CD4-positive, alpha-beta T cell treated with Interleukin-6 at 100 ng/mL for 8 hours (primary cell): ENCODE results near the gene KDM6A.
"Not testable (repeated sequence)": the region's sequence is repeated elsewhere in the genome, so short reads cannot be mapped to it uniquely, and the experiment has no call there.

Source experiments
- DNase-seq: peaks from one replicate; pipeline ENCODE4 v3.0.0-alpha.2; 2020; ENCODE audit warnings: mixed read lengths, low spot score

The KDM6A gene

DNA sequence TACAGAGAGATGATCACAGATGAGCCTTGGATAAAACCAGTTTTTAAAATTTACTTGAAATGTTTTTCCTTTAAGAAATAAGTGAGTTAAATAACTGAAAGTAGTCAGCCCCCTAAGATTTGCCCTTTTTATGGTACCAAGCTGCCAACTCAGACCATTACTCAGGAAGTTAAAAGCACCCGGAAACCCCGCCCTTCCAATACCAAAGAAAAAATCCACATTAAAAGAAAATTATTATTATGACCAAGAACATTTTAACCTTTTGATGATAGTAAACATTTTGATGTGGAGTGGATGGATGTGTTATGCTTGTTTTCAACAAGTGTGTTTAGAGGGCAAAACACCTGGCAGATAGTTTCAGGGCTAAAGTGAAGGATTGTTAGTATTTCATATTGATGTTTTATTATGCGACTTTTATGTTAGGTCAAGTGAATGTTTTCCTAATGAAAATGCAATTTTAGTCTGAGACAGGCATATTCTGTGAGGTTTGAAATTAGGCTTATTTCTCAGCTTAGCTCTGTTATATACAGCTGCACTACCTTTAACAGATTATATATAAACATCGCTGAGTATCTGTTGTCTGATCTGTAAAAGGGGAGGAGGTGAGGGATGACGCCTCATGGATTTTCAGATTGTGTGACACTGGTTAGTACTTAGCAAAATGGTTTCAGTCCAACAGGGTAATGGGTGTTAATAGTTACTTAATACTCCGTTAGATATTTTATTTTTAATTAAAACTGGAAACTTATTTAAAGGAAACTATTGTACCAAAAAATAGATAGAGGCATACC, 89.0 kb downstream of the KDM6A start:
- no peak for DNase-seq

DNA sequence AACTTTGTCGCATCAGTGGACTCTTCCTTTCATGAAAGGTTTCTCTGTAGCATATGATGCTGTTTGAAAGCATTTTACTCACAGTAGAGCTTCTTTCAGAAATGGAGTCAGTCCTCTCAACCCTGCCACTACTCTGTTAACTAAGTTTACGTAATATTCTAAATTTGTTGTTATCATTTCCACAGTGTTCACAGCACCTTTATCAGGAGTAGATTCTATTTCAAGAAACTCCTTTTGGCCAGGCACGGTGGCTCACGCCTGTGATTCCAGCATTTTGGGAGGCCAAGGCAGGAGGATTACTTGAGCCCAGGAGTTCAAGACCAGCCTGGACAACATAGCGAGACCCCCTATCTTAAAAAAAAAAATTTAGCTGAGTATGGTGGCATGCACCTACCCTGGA, 90.0 kb downstream of the KDM6A start:
- no peak for DNase-seq

DNA sequence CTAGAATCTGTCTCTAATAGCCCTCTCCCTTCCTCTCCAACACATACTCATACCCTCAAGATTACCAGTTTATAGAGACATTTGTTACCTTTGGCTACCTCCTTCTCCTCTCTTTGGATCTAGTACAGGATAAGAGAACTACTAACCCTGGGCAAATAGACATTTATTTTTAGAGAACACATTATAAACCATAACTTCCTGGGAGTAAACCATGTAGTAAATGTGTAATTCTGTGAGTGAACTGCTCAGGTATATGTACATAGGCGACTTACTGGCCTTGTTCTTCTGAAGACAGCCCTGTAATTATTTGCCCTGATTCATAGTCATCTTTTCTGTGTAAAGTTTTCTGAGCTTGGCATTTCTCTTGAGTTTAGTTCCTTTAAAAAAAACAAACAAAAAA, 94.2 kb downstream of the KDM6A start:
- DNase-seq = no peak

DNA sequence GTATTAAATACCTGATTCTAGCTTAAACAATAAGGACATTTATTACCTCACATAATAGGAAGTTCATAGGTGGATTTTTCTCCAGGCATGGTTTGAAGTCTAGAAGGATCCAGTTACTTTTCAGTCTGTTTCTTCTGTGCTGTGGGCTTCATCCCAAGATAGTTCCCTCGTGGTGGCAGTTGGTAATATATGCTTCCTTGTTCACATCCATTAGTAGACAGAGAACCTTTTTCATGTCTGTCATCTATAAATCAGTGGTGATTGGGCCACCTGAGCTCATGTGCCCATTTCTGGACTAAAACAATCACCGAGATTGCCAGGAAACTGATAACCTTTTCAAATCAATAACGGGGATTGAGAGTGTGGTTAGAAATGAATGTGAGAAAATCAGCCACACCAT, 97.7 kb downstream of the KDM6A start:
- DNase-seq = no peak

DNA sequence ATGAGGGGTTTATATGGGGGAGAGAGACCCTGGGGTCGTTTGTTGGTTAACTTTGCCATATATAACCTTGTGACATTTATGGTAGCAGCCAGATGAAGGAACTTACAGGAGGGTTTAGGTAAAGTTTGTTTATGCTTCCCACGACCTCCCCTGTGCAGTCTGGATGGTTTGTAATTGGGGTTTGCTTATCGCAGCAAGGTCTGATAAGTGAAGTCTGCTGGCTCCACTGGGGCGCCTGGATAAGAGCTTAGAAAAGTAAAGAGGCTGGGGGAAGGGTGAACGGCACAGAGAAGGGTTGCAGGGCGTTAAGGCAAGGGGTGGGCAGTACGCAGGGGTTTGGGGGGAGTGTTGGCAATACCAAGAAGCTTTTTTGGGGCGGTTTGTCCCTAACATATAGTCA, 98.7 kb downstream of the KDM6A start:
- DNase-seq = no peak

DNA sequence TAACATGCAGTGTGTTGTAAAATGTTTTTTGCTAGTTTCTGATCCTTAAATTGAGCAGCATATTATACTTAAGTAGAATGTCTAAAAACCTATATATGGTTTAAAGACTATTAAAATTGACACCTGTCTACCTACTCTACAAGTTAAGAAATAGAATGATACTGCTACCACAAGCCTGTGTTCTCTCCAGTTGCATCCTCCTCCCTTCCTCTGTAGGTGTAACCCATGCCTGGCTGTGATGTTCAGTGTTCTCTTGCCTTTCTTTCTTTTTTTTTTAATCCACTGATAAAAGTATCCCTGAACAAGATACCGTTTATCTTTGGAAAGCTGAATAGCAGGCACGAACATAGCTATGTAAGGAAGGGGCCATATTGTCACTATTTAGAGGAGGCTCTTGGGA, 99.1 kb downstream of the KDM6A start:
- no peak for DNase-seq

DNA sequence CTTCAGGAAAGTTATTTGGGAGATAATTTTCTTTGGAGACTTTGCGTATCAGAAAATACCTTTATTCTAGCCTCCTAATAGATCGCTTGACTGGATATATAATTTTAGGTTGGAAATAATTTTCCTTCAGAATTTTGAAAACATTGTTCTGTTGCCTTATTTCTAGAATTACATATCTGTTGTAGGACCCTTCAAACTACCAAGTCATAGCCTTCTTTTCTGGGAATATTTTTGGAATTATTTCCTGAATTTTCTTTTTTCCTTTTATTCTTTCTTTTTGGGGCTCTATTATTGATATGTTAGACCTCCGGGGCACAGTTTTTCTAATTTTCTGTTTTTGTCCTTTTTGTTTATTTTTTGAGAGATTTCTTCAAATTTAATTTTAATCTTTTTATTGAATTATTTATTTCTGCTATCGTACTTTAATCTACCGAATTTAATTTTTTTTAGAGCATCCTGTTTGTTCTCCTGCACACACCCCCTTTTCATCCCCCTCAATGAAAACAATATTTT, 100.5 kb downstream of the KDM6A start:
- no peak for DNase-seq

DNA sequence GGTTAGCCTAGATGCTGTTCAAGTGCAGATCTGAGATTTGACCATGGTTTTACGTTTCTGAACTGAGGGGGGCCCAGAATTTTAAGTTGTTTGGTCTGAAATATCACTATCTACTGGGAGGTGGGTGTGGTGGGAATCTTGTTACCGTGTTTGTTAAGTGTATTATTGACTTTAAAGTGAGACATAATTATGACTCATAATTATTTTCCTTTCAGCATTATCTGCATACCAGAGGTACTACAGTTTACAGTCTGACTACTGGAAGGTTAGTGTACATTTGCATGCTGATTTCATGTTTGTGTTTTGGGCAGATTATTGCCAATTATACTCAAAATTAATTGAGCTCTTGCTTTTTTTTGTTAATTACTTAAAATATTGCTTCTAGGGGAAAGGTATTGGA, 101.5 kb downstream of the KDM6A start:
- no peak for DNase-seq

DNA sequence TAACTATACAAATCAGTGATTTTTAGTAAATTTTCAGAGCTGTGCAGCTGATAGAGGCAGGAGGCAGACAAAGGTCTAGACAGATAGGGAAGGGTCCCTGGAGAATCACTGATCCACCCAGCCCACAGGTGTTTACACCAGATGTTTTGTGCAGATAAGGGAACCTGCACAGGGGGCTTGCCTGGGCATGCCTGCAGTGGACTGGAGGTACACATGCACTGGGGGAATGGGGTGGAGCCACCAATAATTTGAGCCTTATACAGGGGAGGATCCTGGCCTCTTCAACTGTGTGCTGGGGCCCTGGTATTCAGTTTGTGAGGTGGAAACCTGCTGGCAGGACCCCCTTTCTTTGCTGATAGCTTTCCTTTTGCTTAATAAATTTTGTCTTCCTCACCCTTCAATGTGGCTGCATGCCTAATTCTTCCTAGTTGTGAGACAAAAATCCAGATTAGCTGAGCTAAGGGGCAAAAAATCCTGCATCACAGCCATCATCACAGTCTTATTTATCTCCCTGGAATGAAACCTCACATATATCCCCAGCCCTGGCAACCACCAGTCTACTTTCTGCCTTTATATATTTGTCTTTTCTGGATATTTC, 102.8 kb downstream of the KDM6A start:
- no peak for DNase-seq

DNA sequence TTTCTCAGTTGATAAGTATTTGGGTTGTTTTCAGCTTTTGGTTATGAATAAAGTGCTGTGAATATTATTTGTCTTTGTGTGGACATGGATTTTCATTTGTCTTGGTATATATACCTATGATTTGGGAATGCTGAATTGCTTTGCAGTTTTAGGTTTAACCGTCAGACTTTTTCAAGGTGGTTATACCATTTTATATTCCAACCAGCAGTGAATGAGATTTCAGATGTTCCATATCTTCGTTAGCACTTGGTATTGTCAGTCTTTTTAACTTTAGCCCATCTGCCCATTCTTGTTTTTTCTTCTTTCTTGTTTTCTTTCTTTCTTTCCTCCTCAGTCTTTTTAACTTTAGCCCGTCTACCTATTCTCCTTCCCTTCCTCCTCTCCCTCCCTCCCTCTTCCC, 106.0 kb downstream of the KDM6A start:
- no peak for DNase-seq

DNA sequence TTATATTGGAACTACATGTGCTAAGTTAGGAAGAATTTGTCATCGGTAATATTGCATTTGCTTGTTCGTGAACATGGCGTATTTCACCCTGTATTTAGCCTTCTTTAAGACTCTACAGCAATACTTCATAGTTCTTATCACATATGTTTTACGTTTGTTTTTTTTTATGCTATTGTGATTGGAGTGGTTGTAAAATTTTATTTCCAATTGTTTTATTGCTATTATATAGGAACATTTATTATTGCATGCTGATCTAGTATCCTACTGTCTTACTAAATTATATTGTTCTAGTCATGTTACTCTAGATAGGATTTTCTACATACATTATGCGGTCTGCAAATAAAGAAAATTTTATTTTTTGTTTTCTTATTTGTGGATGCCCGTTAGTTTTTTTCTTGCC, 107.4 kb downstream of the KDM6A start:
- no peak for DNase-seq

DNA sequence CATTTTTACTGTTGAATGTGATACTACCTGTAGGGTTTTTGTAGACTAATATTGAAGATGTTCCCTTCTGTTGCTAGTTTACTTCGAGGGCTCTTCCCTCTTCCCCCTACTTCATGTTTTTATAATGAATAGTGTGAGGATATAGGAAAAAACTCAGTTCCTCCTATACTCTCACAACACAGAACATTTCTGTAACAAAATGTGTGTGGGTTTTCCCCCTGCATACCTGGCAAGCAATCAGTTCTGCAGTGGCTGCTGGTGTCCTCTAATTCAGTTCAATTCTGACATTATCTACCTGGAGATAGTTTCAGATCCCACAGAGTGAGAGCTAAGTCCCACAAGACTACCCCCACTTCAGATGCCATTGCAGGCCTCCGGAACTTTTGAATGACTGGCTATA, 107.9 kb downstream of the KDM6A start:
- DNase-seq = no peak

DNA sequence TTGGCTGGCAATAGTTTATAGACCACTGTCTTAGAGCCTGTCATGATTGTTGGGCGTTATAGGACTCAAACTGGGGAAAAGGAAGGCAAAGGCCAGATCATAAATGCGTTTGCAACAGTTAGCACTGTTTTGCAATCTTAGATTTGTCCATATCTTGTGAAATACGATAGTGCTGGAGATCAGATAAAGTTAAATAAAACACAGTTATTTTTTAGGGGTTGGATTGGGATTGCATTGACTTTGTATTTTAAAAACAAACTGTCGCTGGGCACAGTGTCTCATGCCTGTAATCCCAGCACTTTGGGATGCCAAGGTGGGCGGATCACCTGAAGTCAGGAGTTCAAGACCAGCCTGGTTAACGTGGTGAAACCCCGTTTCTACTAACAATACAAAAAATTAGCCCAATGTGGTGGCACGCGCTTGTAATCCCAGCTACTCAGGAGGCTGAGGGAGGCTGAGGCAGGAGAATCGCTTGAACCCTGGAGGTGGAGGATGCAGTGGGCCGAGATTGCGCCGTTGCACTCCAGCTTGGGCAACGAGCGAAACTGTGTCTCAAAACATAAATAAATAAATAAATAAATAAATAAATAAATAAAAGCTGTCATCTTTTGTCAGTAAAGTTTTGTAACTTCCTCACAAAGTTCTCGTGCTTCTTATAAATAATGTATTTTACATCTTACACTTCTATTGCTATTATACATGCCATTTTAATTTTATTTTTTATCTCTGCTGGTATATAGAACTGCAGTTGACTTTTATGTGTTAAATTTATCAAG, 117.2 kb downstream of the KDM6A start:
- no peak for DNase-seq

DNA sequence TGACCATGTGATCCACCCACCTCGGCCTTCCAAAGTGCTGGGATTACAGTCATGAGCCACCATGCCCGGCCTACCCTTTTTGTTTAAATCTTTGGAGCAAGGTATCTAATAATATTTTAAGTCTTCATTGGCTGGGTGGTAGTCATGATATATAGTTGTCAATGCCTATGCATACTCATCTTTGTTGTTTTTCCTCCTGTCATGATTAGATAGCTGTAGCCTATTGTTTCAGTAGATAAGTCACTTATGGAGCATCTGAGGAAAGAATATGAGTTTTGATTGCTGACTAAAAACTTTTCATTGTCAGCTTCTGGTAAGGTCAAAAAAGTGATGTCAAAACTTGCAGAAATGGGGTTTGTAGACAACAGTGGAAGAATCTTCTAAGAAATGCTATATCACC, 119.8 kb downstream of the KDM6A start:
- DNase-seq = no peak

DNA sequence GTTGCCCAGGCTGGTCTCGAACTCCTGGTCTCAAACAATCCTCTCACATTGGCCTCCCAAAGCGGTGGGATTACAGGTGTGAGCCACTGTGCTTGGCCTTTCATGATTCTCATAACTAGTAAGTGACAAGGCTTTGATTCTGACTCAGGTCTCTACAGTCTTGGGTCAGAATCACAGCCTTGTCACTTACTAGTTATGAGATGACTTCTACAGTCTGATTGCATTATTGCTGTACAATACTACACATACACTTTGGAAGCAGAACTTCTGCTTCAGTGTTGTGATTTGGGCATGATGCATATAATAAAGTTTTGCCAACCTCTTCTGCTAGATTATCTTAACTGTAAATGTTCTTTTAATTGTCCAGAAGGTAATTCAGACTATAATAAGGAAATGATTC, 123.3 kb downstream of the KDM6A start:
- DNase-seq = no peak

DNA sequence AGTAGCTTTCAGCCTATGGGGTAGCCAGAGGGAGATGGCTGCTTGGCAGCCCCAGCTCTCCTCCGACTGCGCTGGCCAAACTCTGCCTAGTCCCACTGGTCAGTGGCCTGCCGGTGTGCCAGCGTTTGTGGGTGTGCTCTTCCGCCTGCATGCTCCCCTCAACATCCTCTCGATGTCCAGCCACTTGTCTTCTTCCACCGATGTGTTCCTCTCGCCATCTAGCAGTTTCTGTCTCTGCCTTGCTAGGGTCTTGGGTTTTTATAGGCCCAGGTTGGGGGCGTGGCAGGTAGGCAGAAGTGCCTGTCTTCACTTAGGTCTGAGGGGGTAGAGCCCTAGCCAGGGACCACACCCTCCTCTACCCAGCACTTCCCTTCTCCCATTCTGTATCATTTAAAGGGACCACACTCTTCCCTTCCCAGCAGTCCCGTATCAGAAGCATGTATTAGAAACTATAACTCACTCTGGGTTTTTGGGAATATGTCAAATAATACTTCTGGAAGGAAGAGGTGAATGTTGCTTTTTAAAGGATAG, 124.4 kb downstream of the KDM6A start:
- DNase-seq = no peak

DNA sequence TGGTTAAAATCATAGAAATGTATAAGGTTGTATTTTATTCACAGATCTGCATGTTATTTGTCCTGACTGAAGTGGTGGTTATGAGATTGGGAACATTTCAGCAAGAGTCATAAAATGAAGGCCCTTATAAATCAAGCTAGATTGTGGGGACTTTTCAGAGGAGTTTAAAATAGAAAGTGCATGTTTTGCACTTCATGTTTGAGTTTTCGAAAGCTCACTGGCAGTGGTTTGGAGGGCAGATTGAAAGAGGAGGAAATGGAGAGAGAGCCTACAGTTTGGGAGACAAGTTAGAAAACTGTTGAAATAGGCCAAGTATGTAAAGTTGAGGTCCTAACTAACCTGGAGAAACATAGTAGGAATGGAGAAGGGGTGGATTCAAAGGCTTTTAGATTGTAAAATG, 124.9 kb downstream of the KDM6A start:
- no peak for DNase-seq

DNA sequence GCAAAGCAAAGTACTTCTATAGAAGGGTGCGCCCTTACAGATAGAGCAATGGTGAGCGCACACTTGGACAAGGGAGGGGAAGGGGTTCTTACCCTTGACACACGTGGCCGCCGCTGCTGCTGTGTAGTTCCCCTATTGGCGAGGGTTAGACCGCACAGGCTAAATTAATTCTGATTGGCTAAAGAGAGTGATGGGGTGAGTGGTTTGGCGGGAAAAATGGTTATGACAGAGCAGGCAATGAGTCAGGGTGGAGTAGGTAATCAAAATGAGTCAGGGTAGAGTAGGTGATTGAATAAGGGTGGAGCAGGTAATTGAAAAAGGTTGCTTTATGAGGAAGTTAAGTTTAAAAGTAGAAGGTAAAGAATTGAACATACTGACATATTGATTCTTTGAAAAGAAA, 126.2 kb downstream of the KDM6A start:
- not testable (repeated sequence) for DNase-seq

DNA sequence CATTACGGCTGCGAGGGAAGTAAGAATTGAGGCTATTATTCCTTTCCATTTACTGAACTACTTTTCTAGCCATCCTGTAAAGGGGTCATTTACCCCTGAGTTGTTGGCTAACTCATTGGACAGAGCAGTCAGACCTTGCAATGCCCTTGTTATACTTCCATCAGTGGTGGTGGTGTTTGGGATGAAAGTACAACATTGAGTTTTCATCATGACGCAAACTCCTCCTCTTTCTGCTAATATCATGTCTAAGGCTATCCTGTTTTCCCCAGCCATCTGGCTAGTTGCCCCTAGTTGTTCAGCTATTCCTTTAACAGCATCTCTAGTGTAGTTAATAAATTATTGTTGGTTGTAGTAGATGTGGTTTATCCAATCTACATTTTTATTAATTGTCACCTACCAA, 126.9 kb downstream of the KDM6A start:
- not testable (repeated sequence) for DNase-seq

DNA sequence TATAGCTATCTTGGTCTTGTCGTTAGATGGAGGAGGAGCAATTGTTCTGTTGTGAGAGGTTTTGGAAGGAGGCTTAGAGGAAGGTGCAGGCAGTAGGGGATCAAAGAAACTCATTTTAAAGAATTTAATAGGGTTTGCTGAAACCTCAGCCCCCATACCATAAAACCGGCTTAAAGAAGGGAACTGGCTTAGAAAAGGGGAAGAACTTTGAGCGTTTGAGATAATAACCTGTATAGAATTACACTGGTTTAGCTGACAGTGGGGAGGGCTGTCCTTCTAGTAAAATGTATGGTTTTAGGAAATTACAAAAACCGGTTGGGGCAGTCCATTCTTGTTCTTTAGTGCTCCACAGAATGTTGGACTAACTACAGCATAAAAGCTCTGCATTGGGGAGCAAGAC, 128.1 kb downstream of the KDM6A start:
- no peak for DNase-seq

DNA sequence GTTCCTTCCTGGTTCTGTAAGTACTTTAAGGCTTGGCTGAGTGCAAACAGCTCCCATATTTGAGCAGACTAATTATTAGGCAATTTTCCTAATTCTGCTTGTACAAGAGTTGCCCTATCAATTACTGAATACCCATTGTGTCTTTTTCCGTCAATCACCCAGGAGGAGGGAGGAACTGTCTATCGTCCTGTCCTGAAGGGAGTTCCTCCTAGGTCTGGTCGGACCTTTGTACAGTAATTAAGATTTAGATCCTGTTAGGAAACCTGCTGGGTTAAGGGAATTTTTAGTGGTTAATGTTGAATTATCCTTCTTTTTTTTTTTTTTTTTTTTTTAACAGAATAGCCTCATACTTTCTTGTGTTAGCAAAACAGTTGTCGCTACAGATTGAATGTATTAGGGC, 130.1 kb downstream of the KDM6A start:
- DNase-seq = no peak

DNA sequence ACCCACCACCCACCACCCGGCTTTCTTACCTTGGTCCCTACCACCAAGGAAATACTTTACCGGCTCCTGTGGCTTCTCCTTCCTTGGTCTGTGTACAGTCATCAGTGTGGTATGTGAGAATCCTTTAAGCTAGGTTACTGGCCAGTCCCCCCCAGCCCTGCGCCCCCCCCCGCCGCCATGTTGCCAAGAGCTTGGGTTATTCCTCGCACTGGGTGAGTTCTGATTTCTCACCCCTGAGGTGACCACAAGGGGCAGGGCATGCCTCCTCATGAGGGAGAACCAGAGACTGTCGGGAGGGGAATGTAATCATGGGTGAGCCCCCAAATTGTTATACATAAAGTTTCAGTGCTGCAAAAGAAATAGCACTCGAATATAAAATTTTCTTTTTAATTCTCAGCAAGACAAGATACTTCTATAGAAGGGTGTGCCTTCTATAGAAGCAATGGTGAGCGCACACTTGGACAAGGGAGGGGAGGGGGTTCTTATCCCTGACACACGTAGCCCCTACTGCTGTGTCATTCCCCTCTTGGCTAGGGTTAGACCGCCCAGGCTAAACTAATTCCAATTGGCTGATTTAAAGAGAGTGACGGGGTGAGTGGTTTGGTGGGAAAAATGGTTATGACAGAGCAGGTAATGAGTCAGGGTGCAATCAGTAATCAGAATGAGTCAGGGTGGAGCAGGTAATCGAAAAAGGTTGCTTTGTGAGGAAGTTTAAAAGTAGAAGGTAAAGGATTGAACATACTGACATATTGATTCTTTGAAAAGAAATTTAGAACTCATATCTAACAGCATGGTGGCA, 133.2 kb downstream of the KDM6A start:
- no peak for DNase-seq
